A673 (cell line): ENCODE data around the gene CTSD.

Experiments used
- CTCF ChIP-seq: fragments of 300-800, 200-600 bp; sonication (generic); conservative IDR thresholded peaks from 2 replicates; pipeline ENCODE4 v1.5.1; 2017; ENCODE audit warnings: low read depth, mild to moderate bottlenecking, antibody characterized with exemption, low read length, moderate library complexity, mixed read lengths
- EZH2 ChIP-seq: fragments of 200-600 bp; sonication (generic); IDR thresholded peaks from 2 replicates; pipeline ENCODE4 v1.6.1; 2017; ENCODE audit warnings: borderline replicate concordance, low read depth, mild to moderate bottlenecking, mixed read lengths, antibody characterized with exemption, low read length; ENCODE audit not compliant: poor library complexity, severe bottlenecking

GRCh38 chr11:1807264-1807995, 43.7 kb upstream of the CTSD start:
- no peak for TF ChIP-seq CTCF
- no peak for TF ChIP-seq EZH2
